Measurements from ENCODE around the gene SHB. TPM values are rescaled to one million over a fixed set of nuclear protein-coding genes. Genes with fewer than 3 reads are reported as not detected.
A peak's percentile ranks its signal among the peaks of the same experiment; 100 is the strongest.

Gene SHB
- total and polyA plus RNA-seq, 2 of the 13 experiments (the other 11 are each of a cell fraction or from before 2014, with no cell fraction given) = 19.4 to 20.7 TPM

GRCh38 chr9:38008168-38009034 lies 60.6 kb downstream of the SHB start (continued):
- no peak for TF ChIP-seq ZBTB3 (CRISPR knock-in tag; IDR thresholded peaks at IDR 0.05; ENCODE audit: borderline replicate concordance, low read depth)
- no peak for TF ChIP-seq ZNF407 (CRISPR knock-in tag; IDR thresholded peaks at IDR 0.05; ENCODE audit: not compliant biosample characterization)
- TF ChIP-seq ZNF567 (CRISPR knock-in tag; IDR thresholded peaks at IDR 0.05; ENCODE audit: borderline replicate concordance) = no peak
- TF ChIP-seq HNF1A (IDR thresholded peaks at IDR 0.05; ENCODE audit: low read depth) = no peak
- TF ChIP-seq HNF1A (CRISPR knock-in tag; IDR thresholded peaks at IDR 0.05; ENCODE audit: borderline replicate concordance) = peak; percentile 56; the same call in 1 of the 2 replicates
- no peak for TF ChIP-seq ZNF737 (CRISPR knock-in tag; IDR thresholded peaks at IDR 0.05; ENCODE audit: borderline replicate concordance)
- TF ChIP-seq, protein P1, sequence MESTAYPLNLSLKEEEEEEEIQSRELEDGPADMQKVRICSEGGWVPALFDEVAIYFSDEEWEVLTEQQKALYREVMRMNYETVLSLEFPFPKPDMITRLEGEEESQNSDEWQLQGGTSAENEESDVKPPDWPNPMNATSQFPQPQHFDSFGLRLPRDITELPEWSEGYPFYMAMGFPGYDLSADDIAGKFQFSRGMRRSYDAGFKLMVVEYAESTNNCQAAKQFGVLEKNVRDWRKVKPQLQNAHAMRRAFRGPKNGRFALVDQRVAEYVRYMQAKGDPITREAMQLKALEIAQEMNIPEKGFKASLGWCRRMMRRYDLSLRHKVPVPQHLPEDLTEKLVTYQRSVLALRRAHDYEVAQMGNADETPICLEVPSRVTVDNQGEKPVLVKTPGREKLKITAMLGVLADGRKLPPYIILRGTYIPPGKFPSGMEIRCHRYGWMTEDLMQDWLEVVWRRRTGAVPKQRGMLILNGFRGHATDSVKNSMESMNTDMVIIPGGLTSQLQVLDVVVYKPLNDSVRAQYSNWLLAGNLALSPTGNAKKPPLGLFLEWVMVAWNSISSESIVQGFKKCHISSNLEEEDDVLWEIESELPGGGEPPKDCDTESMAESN (CRISPR knock-in tag; conservative IDR thresholded peaks at IDR 0.05) = 0 out of 2 replicates have a peak, but pooled peaks have one; percentile 42
- TF ChIP-seq ZNF484 (CRISPR knock-in tag; IDR thresholded peaks at IDR 0.05; ENCODE audit: borderline replicate concordance, low read depth) = no peak

Data from HepG2 (cell line).